Endodermal cell (in vitro differentiated cells): ENCODE data around the gene NOS1AP. TPM values are rescaled to one million over a fixed set of nuclear protein-coding genes. Genes with fewer than 3 reads are reported as not detected.

Source experiments
- DNase-seq: peaks from one replicate; pipeline ENCODE4 v3.0.0-alpha.2; 2017
- H3K27ac ChIP-seq: 2 replicates; pipeline ENCODE4 v1.5.1; 2013; ENCODE audit warnings: mild to moderate bottlenecking, low read depth, low read length, moderate library complexity
- H3K27me3 ChIP-seq: 2 replicates; pipeline ENCODE4 v1.6.1; 2013; ENCODE audit warnings: mild to moderate bottlenecking, low read length, moderate library complexity; ENCODE audit not compliant: insufficient read depth, control insufficient read depth, poor library complexity, severe bottlenecking
- H3K36me3 ChIP-seq: 2 replicates; pipeline ENCODE4 v1.7.0; 2013; ENCODE audit warnings: mild to moderate bottlenecking, low read length, moderate library complexity; ENCODE audit not compliant: control insufficient read depth, insufficient read depth
- H3K4me1 ChIP-seq: one replicate; pipeline ENCODE4 v1.7.0; 2013; ENCODE audit warnings: low read length; ENCODE audit not compliant: control insufficient read depth, insufficient read depth
- H3K4me3 ChIP-seq: 2 replicates; pipeline ENCODE4 v1.5.1; 2013; ENCODE audit warnings: mild to moderate bottlenecking, low read length, moderate library complexity
- H3K9ac ChIP-seq: 2 replicates; pipeline ENCODE4 v1.6.1; 2013; ENCODE audit warnings: mild to moderate bottlenecking, low read length, moderate library complexity; ENCODE audit not compliant: poor library complexity, severe bottlenecking; ENCODE audit errors: extremely low read depth
- H3K9me3 ChIP-seq: 2 replicates; pipeline ENCODE4 v1.6.1; 2013; ENCODE audit warnings: mild to moderate bottlenecking, low read length, moderate library complexity; ENCODE audit not compliant: control insufficient read depth
- H3K27ac Mint-ChIP-seq: 2 replicates; pipeline ENCODE4 v1.8.0; 2020; ENCODE audit warnings: mixed read lengths
- H3K27me3 Mint-ChIP-seq: 2 replicates; pipeline ENCODE4 v1.8.0; 2021; ENCODE audit warnings: mild to moderate bottlenecking, mixed read lengths; ENCODE audit not compliant: insufficient read depth
- H3K36me3 Mint-ChIP-seq: 2 replicates; pipeline ENCODE4 v1.8.0; 2020; ENCODE audit warnings: low read depth, mixed read lengths
- H3K4me1 Mint-ChIP-seq: 2 replicates; pipeline ENCODE4 v1.8.0; 2020; ENCODE audit warnings: mixed read lengths
- H3K4me3 Mint-ChIP-seq: 2 replicates; pipeline ENCODE4 v1.8.0; 2020; ENCODE audit warnings: mild to moderate bottlenecking, moderate library complexity, mixed read lengths
- H3K9me3 Mint-ChIP-seq: 2 replicates; pipeline ENCODE4 v1.8.0; 2020; ENCODE audit warnings: mild to moderate bottlenecking, mixed read lengths
- CTCF ChIP-seq: fragments of 200-600 bp; sonication (generic); conservative IDR thresholded peaks from 2 replicates; pipeline ENCODE4 v1.5.0; 2021; ENCODE audit warnings: antibody characterized with exemption, mild to moderate bottlenecking
- WGBS, 2 experiments: methylation state at CpG; one replicate each; pipeline versions ENCODE4 v1.1.5 to v1.1.7; 2013; ENCODE audit warnings: missing lambda C conversion rate in 2 of 2, mixed read lengths in 1 of 2; ENCODE audit not compliant: insufficient coverage in 1 of 2, insufficient read length in 1 of 2; 5-methylcytosine and 5-hydroxymethylcytosine counted together
- total RNA-seq, 2 donors: library from RNA; stranded (reverse); fragmentation: NEBNext Ultra II Directional in 1 of 2; extraction: Animal tissue kit (Norgen Biotek cat#: 25700) in 1 of 2; gene quantifications; 2 replicates in 1 of 2; 3 replicates in 1 of 2; pipeline ENCODE4 v1.2.1, GENCODE V29; 2021

NOS1AP gene
- total RNA-seq, 2 donors from 2014 or later: 4.8 to 5.9 TPM

GRCh38 chr1:162360237-162360873 lies 290.9 kb downstream of the NOS1AP start:
- no peaks in the 10 kb centered on the region for H3K9me3 ChIP-seq
- H3K27ac Mint-ChIP-seq: no peak overlapping the region
- no peak for DNase-seq
- no peaks in the 10 kb centered on the region for H3K27me3 ChIP-seq
- no peaks in the 10 kb centered on the region for H3K36me3 Mint-ChIP-seq
- no peak for TF ChIP-seq CTCF
- WGBS, 2 experiments: 96% methylated on average over 7 to 10 of the region's 10 CpGs
- H3K4me3 Mint-ChIP-seq: no peak overlapping the region
- H3K9me3 Mint-ChIP-seq: no peaks in the 10 kb centered on the region
- peaks cover 1% of the 10 kb centered on the region for H3K27me3 Mint-ChIP-seq
- no peaks in the 10 kb centered on the region for H3K36me3 ChIP-seq
- H3K4me3 ChIP-seq: no peak overlapping the region
- H3K4me1 Mint-ChIP-seq: no peaks in the 10 kb centered on the region
- no peaks in the 10 kb centered on the region for H3K4me1 ChIP-seq
- no peak overlapping the region for H3K27ac ChIP-seq
- no peak overlapping the region for H3K9ac ChIP-seq

GRCh38 chr1:162360874-162361260 lies 291.4 kb downstream of the NOS1AP start:
- H3K36me3 Mint-ChIP-seq: no peaks in the 10 kb centered on the region
- H3K36me3 ChIP-seq: no peaks in the 10 kb centered on the region

GRCh38 chr1:162361349-162361748 lies 291.9 kb downstream of the NOS1AP start:
- no peak overlapping the region for H3K9ac ChIP-seq
- H3K27ac ChIP-seq: no peak overlapping the region
- Mint-ChIP-seq H3K27ac (no peak overlapping the region), H3K9me3 (no peaks in the 10 kb centered on the region), H3K36me3 (no peaks in the 10 kb centered on the region), H3K4me3 (no peak overlapping the region), H3K27me3 (peaks cover 1% of the 10 kb centered on the region), H3K4me1 (no peaks in the 10 kb centered on the region)
- H3K9me3 ChIP-seq: no peaks in the 10 kb centered on the region
- DNase-seq: no peak
- no peaks in the 10 kb centered on the region for H3K4me1 ChIP-seq
- no peaks in the 10 kb centered on the region for H3K27me3 ChIP-seq
- no peaks in the 10 kb centered on the region for H3K36me3 ChIP-seq
- H3K4me3 ChIP-seq: no peak overlapping the region
- 95 to 96% methylated on average over 5 of the region's 5 CpGs for WGBS, 2 experiments
- TF ChIP-seq CTCF: no peak

More at GRCh38 chr1:162360874-162361260, 291.4 kb downstream of the NOS1AP start:
- Histone ChIP-seq H3K4me3 (no peak overlapping the region), H3K27ac (no peak overlapping the region), H3K27me3 (no peaks in the 10 kb centered on the region), H3K9ac (no peak overlapping the region), H3K9me3 (no peaks in the 10 kb centered on the region), H3K4me1 (no peaks in the 10 kb centered on the region)
- H3K4me3 Mint-ChIP-seq: no peak overlapping the region
- 97 to 100% methylated on average over 3 to 4 of the region's 4 CpGs for WGBS, 2 experiments
- no peak for TF ChIP-seq CTCF
- DNase-seq: no peak
- H3K27me3 Mint-ChIP-seq: peaks cover 1% of the 10 kb centered on the region
- no peaks in the 10 kb centered on the region for H3K4me1 Mint-ChIP-seq
- H3K9me3 Mint-ChIP-seq: no peaks in the 10 kb centered on the region
- H3K27ac Mint-ChIP-seq: no peak overlapping the region
